Nephron (organoid): ENCODE results near the gene MRAS.

Experiments
- H3K27ac Mint-ChIP-seq, 3 experiments: 2 replicates each; pipeline ENCODE4 v1.8.0; 2020; ENCODE audit warnings: mixed read lengths in 3 of 3, mild to moderate bottlenecking in 2 of 3, moderate library complexity in 1 of 3
- H3K27me3 Mint-ChIP-seq: 2 replicates; pipeline ENCODE4 v1.8.0; 2021; ENCODE audit warnings: low read depth, mild to moderate bottlenecking, moderate library complexity, mixed read lengths
- H3K36me3 Mint-ChIP-seq: 2 replicates; pipeline ENCODE4 v1.8.0; 2020; ENCODE audit warnings: low read depth, mixed read lengths
- H3K4me1 Mint-ChIP-seq: 2 replicates; pipeline ENCODE4 v1.8.0; 2020; ENCODE audit warnings: mixed read lengths
- H3K4me3 Mint-ChIP-seq, 3 experiments: 2 replicates each; pipeline ENCODE4 v1.8.0; 2020; ENCODE audit warnings: mild to moderate bottlenecking in 3 of 3, mixed read lengths in 3 of 3, moderate library complexity in 2 of 3
- H3K9me3 Mint-ChIP-seq: 2 replicates; pipeline ENCODE4 v1.8.0; 2020; ENCODE audit warnings: mixed read lengths
- TF ChIP-seq, protein P1 (sequence below), 3 experiments: fragments of 200-600 bp; sonication (generic); IDR thresholded peaks; one replicate each; pipeline ENCODE4 v1.5.0; 2021; ENCODE audit warnings: antibody characterized with exemption in 3 of 3; ENCODE audit not compliant: unreplicated experiment in 3 of 3

The MRAS gene

DNA sequence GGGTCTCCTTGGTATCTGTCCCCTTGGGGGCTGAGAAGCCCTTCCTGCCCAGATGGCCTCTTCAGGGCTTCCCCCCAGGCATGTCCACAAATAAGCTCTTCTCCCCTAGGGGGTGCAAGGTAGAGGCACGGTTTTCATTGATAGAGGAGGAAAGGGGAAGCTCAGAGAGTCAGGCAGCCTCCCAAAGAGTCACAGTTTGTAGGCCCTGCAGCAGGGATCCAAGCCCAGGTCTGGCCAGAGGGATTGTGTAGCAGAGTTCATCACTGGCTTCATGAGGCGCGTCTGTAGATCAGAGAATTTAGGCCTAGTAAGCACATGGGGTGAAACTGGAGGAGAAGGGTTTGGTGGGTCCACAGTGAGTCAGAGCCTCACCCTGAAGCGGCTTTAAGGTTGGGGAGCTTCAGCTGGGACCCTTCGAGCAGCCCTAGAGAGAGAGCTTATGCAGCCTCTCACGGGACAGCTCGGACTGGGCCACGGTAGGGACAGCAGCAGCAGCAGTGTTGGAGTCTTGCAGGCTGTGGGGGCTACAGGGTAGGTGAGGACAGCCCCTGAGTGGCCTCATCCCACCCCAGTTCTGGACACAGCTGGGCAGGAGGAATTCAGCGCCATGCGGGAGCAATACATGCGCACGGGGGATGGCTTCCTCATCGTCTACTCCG is 48.5 kb downstream of the MRAS start:
- H3K27me3 Mint-ChIP-seq = no peaks in the 10 kb centered on the region
- H3K36me3 Mint-ChIP-seq = peaks cover 19% of the 10 kb centered on the region
- TF ChIP-seq, protein P1, sequence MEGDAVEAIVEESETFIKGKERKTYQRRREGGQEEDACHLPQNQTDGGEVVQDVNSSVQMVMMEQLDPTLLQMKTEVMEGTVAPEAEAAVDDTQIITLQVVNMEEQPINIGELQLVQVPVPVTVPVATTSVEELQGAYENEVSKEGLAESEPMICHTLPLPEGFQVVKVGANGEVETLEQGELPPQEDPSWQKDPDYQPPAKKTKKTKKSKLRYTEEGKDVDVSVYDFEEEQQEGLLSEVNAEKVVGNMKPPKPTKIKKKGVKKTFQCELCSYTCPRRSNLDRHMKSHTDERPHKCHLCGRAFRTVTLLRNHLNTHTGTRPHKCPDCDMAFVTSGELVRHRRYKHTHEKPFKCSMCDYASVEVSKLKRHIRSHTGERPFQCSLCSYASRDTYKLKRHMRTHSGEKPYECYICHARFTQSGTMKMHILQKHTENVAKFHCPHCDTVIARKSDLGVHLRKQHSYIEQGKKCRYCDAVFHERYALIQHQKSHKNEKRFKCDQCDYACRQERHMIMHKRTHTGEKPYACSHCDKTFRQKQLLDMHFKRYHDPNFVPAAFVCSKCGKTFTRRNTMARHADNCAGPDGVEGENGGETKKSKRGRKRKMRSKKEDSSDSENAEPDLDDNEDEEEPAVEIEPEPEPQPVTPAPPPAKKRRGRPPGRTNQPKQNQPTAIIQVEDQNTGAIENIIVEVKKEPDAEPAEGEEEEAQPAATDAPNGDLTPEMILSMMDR (IDR thresholded peaks at IDR 0.05; ENCODE audit: unreplicated experiment in 3 of 3) = no peak
- peaks cover 18% of the 10 kb centered on the region for H3K4me1 Mint-ChIP-seq
- H3K27ac Mint-ChIP-seq = no peak overlapping the region
- H3K4me3 Mint-ChIP-seq = no peak overlapping the region
- H3K9me3 Mint-ChIP-seq = no peaks in the 10 kb centered on the region

DNA sequence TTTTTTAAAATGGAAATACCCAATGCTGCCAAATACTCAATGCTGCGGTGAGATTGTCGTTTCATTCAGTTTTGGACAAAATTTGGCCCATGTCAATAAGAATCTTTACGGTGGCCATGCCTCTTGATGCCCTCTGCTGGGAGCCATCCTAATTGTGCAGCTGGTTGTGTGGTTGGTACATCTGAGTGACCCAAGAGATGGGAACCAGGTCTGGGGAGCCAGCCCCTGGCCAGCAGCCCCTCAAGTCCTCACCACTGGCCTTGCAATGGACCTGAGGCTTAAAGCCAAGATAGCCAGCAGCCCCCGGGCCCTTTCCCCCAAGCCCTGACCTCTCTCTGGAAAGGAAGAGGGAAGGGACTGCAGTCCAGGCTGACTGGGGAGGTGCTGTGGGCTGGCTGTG is 49.6 kb downstream of the MRAS start:
- Mint-ChIP-seq H3K4me3 (no peak overlapping the region), H3K27ac (no peak overlapping the region), H3K36me3 (peaks cover 27% of the 10 kb centered on the region), H3K4me1 (peaks cover 18% of the 10 kb centered on the region), H3K9me3 (no peaks in the 10 kb centered on the region), H3K27me3 (no peaks in the 10 kb centered on the region)
- TF ChIP-seq, protein P1 (IDR thresholded peaks at IDR 0.05; ENCODE audit: unreplicated experiment in 3 of 3) = peak in 1 of 3 experiments; percentile 6

DNA sequence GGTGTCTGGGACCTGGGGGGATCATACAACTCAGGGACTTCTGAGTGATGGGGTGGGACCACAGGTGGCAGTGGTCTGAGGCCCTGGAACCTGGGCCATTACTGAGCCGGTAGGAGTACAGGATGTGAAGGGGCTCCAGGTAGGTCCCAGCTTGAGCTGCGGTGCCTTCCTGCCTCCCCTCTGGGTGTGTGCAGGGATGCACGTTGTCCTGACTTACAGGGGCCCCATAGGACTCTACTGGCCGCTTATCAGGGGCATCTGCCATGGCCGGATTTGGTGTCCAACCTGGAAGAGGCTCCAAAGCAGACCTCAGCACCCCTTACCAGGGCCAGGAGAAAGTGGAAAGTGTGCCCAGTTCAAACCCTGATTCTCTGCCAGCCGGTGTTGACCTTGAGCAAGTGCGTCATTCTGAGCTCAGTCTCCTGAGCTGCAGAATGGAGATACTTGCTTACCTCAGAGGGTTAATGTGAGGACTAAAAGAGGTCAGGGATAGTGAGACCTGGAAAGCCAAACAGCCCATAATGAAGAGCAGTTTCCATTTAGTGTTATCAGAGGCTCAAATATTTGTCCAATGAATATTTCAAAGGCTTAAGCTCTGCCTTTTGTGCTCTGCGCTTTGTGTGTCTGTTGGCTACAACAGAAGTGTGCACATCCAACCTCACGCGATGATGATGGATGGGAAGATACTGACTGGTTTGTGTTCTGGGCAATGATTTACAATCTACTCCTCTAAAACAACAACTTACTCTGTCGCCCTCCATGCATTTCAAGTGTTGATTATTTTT is 50.6 kb downstream of the MRAS start:
- H3K27me3 Mint-ChIP-seq = no peaks in the 10 kb centered on the region
- no peaks in the 10 kb centered on the region for H3K9me3 Mint-ChIP-seq
- TF ChIP-seq, protein P1 (IDR thresholded peaks at IDR 0.05; ENCODE audit: unreplicated experiment in 3 of 3) = no peak
- no peak overlapping the region for H3K27ac Mint-ChIP-seq
- no peak overlapping the region for H3K4me3 Mint-ChIP-seq
- peaks cover 37% of the 10 kb centered on the region for H3K36me3 Mint-ChIP-seq
- H3K4me1 Mint-ChIP-seq = peaks cover 18% of the 10 kb centered on the region

DNA sequence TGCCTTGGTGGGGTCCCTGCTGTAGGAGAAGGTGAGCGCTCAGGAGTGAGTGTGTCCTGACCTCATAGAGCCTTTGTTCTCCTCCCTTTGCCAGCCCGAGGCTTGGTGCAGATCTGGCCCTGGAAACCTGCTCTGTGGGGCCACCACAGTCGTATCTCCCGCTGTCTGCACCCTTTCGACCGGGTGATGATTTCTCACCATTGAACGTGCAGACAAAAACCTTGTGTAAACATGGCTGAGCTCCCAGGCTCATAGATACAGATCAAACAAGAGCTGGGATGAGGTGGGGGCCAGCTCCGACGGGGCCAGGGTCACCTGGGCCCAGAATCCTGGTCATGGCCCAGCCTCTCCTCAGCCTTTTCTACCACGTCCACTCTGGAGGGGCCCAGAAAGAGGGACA is 51.4 kb downstream of the MRAS start:
- TF ChIP-seq, protein P1 (IDR thresholded peaks at IDR 0.05; ENCODE audit: unreplicated experiment in 3 of 3) = no peak
- Mint-ChIP-seq H3K4me3 (no peak overlapping the region), H3K27me3 (no peaks in the 10 kb centered on the region), H3K4me1 (peaks cover 18% of the 10 kb centered on the region), H3K9me3 (no peaks in the 10 kb centered on the region), H3K27ac (peak overlapping the region in 1 of 3 experiments; percentile 4), H3K36me3 (peaks cover 44% of the 10 kb centered on the region)

DNA sequence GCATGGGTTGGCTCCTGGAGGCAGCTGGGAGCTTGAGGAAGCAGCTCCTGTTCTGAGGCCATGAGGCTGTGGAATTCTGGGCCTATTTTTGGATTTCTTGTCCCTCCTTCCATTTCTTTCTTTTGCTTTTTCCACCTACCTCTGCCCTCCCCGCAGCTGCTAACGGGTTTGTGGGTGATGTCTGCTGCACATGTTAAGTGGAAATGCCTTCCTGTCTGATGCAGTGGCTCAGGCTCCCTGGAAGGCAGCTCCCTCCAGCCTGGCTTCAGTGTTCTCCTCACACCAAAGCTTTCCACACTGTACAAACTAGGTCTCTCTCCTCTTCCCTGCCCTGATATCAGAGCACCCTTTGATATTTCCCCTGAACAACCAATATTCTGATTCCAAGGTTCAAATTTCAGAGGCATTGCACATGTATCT is 52.3 kb downstream of the MRAS start:
- H3K9me3 Mint-ChIP-seq = no peaks in the 10 kb centered on the region

More for the DNA sequence above, 52.3 kb downstream of the MRAS start:
- Mint-ChIP-seq H3K27ac (peak overlapping the region in 2 of 3 experiments; percentile 4 to 38), H3K36me3 (peaks cover 49% of the 10 kb centered on the region), H3K4me1 (peaks cover 18% of the 10 kb centered on the region), H3K4me3 (no peak overlapping the region), H3K27me3 (no peaks in the 10 kb centered on the region)
- TF ChIP-seq, protein P1 (IDR thresholded peaks at IDR 0.05; ENCODE audit: unreplicated experiment in 3 of 3) = no peak
